Lower leg skin (tissue), 3 donors: Measurements from ENCODE around the gene AP5Z1.
"Not testable (repeated sequence)": the region's sequence is repeated elsewhere in the genome, so short reads cannot be mapped to it uniquely, and the experiment has no call there.

Source experiments
- CTCF ChIP-seq, 3 donors: fragments of 450-650 bp; IDR thresholded peaks; one replicate each; pipeline ENCODE4 v1.5.1; 2016; ENCODE audit warnings: antibody characterized with exemption in 3 of 3, mild to moderate bottlenecking in 3 of 3, moderate library complexity in 2 of 3
- POLR2A ChIP-seq, 2 donors: fragments of 450-650 bp; IDR thresholded peaks; one replicate each; pipeline ENCODE4 v1.6.1; 2016 to 2017; ENCODE audit warnings: antibody characterized with exemption in 2 of 2, mild to moderate bottlenecking in 1 of 2, moderate library complexity in 1 of 2

GRCh38 chr7:4802577-4802976 lies 27.2 kb downstream of the AP5Z1 start:
- TF ChIP-seq CTCF, POLR2A (IDR thresholded peaks at IDR 0.05): not testable (repeated sequence)
